T-helper 17 cell (primary cell): ENCODE results near the gene LRRC73. TPM values are rescaled to one million over a fixed set of nuclear protein-coding genes. Genes with fewer than 3 reads are reported as not detected.
A peak's percentile ranks its signal among the peaks of the same experiment; 100 is the strongest.
"Not testable (repeated sequence)": the region's sequence is repeated elsewhere in the genome, so short reads cannot be mapped to it uniquely, and the experiment has no call there.

Experiments
- ATAC-seq: fragments of 150-1000 bp; cut with Tn5 transposase; 2 replicates; pipeline ENCODE4 v1.10.0; 2021; ENCODE audit warnings: mild to moderate bottlenecking, moderate library complexity
- DNase-seq, 3 donors: peaks; one replicate each; pipeline versions ENCODE4 v3.0.0 to v3.0.0-alpha.2; 2020 to 2021
- H3K9me3 ChIP-seq: one replicate; pipeline ENCODE4 v1.7.0; 2013; ENCODE audit warnings: low read length, mild to moderate bottlenecking; ENCODE audit not compliant: control insufficient read depth, poor library complexity, severe bottlenecking
- H3K27ac Mint-ChIP-seq: one replicate; pipeline ENCODE4 v1.8.0; 2022; ENCODE audit warnings: mild to moderate bottlenecking, moderate library complexity, mixed read lengths
- H3K27me3 Mint-ChIP-seq: one replicate; pipeline ENCODE4 v1.8.0; 2022; ENCODE audit warnings: mixed read lengths
- H3K36me3 Mint-ChIP-seq: one replicate; pipeline ENCODE4 v1.8.0; 2022; ENCODE audit warnings: low read depth, mixed read lengths
- H3K4me1 Mint-ChIP-seq: one replicate; pipeline ENCODE4 v1.8.0; 2022; ENCODE audit warnings: mild to moderate bottlenecking, mixed read lengths
- H3K4me3 Mint-ChIP-seq: one replicate; pipeline ENCODE4 v1.8.0; 2022; ENCODE audit warnings: mild to moderate bottlenecking, moderate library complexity, mixed read lengths
- total RNA-seq, 4 donors: library from RNA in 2 of 4; stranded (reverse) in 2 of 4; gene quantifications; one replicate each; pipeline ENCODE4 v1.2.3 and lab custom pipeline; 2022 to 2026

Gene LRRC73
- total RNA-seq, 2 donors from 2014 or later: 0.37 TPM

DNA sequence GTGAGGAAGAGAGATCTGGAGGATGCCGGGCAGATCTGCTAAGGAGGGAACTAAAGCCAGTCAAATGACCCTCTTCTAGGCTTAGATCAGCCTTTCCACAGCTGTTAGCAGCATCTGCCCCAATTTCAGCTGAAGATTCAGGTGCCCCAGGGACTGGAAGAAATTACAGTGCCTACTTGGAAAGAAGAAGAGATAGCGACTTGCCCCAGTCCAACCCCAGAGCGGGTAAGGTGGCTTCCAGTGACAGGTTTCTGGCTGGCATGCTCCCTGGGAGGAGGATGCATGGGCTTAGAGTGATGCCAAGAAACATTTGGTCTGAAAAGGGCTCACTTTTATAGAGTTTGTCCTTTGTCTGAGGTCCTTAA, 32.2 kb downstream of the LRRC73 start:
- Mint-ChIP-seq H3K4me3 (peak overlapping the region; percentile 95), H3K36me3 (peaks cover 2% of the 10 kb centered on the region), H3K27ac (peak overlapping the region; percentile 99), H3K27me3 (no peaks in the 10 kb centered on the region), H3K4me1 (peaks cover 37% of the 10 kb centered on the region)
- no peaks in the 10 kb centered on the region for H3K9me3 ChIP-seq
- ATAC-seq (no peak), DNase-seq (no peak)

DNA sequence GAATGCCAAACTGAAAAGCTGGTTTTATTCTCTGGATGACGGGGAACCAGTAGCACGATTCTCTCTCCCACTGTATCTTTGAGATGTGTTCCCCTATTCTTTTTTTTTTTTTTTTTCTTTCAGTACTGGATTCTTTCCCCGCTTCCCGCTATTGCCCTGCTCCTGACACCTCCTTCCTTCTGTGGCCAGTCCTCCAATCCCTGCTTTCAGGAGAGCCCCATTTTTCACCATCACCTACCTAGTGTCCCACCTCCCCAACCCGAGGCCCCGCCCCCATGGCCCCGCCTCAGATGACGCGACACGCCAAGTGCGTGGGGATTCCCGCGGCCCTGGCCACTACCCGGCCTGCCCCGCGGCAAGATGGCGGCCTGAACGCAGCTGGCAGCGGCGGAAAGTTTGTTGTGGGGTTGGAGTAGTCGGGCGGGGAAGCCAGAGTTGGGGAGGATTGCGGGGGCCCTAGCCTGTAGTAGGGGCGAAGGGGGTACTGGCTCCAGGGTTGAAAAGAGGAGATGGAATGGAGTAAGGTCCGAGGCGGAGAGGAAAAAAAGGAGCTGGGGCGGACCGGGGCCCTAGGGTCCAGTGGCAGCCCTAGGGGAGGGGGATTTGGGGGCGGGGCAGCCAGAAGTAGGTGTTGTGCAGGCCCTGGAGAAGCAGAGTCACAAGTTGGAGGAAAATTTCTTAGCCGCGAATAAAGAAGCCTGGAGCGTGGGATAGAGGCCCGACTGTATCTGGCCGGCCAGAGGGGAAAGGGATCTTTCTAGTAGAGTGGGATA, 32.7 kb downstream of the LRRC73 start, which contains the start of gene TJAP1:
Gene TJAP1 (plus strand): TSS at position 336 of the 773 bp plus-strand sequence. CDS start 21,432 bp downstream, outside the sequence.
- H3K27ac Mint-ChIP-seq: peak within 1 kb of the TSS; percentile 99
- DNase-seq (peak; percentile 93 to 97 (median 95)), ATAC-seq (peak; percentile 100)
- no peaks in the 10 kb centered on the region for H3K27me3 Mint-ChIP-seq
- peaks cover 36% of the 10 kb centered on the region for H3K4me1 Mint-ChIP-seq
- H3K9me3 ChIP-seq: no peaks in the 10 kb centered on the region
- peaks cover 2% of the 10 kb centered on the region for H3K36me3 Mint-ChIP-seq
- peak within 1 kb of the TSS; percentile 95 for H3K4me3 Mint-ChIP-seq

DNA sequence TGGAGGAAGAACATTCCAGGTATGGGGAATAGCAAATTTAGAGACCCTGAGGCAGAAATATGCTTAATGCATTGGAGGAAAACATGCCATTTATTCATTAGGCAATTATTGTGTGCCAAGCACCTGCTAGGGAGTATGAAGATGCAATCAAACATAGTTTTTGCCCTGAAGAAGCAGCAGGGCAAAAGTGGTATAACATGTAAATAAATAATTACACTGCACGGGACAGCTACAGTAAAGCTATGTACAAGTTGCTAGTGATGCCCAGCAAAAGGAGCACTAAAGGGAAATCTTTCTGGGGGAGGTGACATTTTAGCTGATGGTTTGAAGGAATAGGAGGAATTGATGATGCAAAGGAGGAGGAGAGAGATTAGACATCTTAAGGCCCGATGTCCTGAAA, 33.4 kb downstream of the LRRC73 start:
- Mint-ChIP-seq H3K36me3 (peaks cover 2% of the 10 kb centered on the region), H3K27me3 (no peaks in the 10 kb centered on the region), H3K27ac (peak overlapping the region; percentile 99), H3K4me1 (peaks cover 29% of the 10 kb centered on the region), H3K4me3 (peak overlapping the region; percentile 95)
- H3K9me3 ChIP-seq: no peaks in the 10 kb centered on the region
- ATAC-seq (peak; percentile 10), DNase-seq (no peak)

DNA sequence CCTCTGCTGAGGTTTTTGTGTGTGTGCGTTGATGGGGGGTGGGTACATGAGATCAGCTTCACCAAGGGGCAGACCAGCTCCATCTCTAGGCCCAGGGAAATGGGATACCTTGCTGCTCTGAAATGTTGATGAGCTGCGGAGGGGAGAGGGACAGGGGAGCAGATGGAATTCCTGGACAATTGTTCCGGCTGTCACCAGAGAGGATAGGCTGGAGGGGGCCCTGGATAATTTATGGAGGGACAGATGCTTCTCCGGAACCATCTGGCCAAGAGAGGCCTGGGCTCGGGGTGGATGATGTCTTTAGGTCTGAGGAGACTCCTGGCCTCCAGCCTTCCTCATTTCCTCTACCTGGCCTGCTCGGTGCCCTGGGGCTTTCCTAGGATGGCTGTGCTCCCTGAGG, 34.6 kb downstream of the LRRC73 start:
- Mint-ChIP-seq H3K4me3 (no peak overlapping the region), H3K27ac (peak overlapping the region; percentile 99), H3K27me3 (no peaks in the 10 kb centered on the region), H3K36me3 (peaks cover 2% of the 10 kb centered on the region), H3K4me1 (peaks cover 24% of the 10 kb centered on the region)
- DNase-seq (no peak), ATAC-seq (no peak)
- H3K9me3 ChIP-seq: no peaks in the 10 kb centered on the region

DNA sequence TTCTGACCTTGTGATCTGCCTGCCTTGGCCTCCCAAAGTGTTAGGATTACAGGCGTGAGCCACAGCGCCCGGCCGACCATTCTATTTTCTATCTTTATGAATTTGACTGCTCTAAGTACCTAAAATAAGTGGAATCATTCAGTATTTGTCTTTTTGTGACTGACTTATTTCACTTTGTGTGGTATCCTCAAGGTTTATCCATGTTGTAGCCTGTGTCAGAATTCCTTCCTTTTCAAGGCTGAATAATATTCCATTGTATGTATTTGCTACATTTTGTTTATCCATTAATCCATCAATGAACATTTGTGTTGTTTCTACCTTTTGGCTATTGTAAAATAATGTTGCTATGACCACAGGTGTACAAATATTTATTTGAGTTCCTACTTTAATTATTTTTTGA, 37.6 kb downstream of the LRRC73 start:
- DNase-seq: no peak
- ATAC-seq: no peak
- Mint-ChIP-seq H3K27me3 (peaks cover 21% of the 10 kb centered on the region), H3K36me3 (peaks cover 5% of the 10 kb centered on the region), H3K27ac (no peak overlapping the region), H3K4me3 (no peak overlapping the region), H3K4me1 (peaks cover 14% of the 10 kb centered on the region)
- H3K9me3 ChIP-seq: no peaks in the 10 kb centered on the region

DNA sequence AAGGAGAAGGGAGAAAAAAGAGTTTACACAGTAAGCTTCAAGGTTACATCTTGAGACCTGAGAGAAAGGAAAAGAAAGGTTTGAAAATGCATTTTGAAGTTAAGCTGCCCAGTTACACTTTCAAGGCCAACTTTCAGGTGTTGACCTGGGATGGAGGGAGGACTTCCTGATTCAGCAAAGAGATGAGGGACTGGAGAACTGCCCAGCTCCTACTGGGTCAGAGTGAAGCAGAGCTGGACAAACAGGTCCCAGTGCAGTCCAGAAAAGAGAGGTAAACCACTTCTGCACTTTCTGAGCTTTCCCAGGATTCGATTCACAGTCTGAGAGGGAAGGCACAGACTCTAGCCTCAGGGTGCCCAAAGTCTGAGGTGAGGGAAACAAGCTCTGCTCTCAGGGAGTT, 38.7 kb downstream of the LRRC73 start:
- H3K27ac Mint-ChIP-seq: no peak overlapping the region
- peaks cover 2% of the 10 kb centered on the region for H3K4me1 Mint-ChIP-seq
- H3K9me3 ChIP-seq: no peaks in the 10 kb centered on the region

DNA sequence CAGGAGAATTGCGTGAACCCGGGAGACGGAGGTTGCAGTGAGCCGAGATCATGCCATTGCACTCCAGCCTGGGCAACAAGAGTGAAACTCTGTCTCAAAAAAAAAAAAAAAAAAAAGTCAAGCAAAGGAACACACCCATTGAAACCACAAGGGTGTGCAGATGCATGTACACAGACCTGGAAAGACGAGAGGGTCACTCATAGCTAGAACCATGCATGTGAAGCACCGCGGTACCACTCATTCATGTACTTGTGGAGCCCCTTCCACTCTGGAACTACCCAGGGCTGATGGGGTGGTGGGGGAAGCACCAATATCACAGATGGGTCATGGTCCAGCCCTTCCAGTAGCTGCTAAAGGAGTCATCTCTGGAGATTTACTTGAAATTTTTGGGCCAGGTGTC, 40.2 kb downstream of the LRRC73 start:
- ATAC-seq (no peak), DNase-seq (no peak)
- Mint-ChIP-seq H3K4me1 (peaks cover 2% of the 10 kb centered on the region), H3K4me3 (no peak overlapping the region), H3K27ac (no peak overlapping the region), H3K36me3 (peaks cover 4% of the 10 kb centered on the region), H3K27me3 (peaks cover 38% of the 10 kb centered on the region)
- no peaks in the 10 kb centered on the region for H3K9me3 ChIP-seq

More for the DNA sequence above, 38.7 kb downstream of the LRRC73 start:
- DNase-seq: no peak
- H3K27me3 Mint-ChIP-seq: peaks cover 29% of the 10 kb centered on the region
- H3K4me3 Mint-ChIP-seq: no peak overlapping the region
- no peak for ATAC-seq
- H3K36me3 Mint-ChIP-seq: peaks cover 4% of the 10 kb centered on the region

DNA sequence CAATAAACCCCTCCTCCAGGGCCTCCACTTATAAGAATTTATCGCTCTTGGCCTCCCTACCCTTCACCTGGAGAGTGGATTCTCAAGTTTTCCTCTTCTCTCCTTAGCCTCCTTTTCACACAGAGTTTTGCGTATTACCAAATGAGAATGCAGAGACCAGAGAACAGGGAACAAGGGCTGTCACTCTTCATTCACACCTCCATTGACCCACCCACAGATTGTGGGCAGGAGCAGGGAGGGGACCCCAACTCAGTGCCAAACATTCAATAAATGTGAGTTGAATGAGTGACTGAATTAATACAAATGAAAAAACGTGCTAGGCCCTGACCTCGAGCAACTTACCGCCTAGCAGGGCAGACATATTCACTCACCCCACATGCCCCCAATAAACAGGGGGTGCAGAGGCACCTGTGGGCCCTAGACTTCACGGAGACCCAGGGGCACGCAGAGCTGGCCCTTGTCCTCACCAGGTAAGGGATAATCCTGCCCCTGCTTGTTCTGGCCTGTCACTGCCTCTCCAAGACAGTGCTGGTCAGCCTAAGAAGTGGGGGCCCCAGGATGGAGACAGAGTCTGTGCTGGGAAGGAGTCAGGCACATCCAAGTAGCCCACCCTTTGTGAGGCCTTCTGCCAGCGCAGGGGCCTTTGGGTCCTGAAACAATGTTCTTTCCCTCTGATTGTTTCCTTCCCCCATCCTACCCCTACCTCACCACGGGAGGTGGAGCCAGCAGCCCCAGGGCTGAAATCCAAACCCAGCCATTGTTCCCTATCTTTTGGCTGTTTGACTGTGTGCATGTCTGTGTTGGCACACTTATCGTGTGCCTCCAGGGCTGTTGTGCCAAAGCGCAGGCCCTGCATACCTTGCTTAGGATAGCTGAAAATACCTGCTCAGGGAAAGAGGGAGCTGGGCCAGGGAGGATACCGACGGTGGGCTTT, 41.1 kb downstream of the LRRC73 start:
- no peaks in the 10 kb centered on the region for H3K9me3 ChIP-seq
- ATAC-seq (no peak), DNase-seq (no peak)
- Mint-ChIP-seq H3K27me3 (peaks cover 38% of the 10 kb centered on the region), H3K4me1 (peaks cover 2% of the 10 kb centered on the region), H3K27ac (no peak overlapping the region), H3K4me3 (no peak overlapping the region), H3K36me3 (peaks cover 4% of the 10 kb centered on the region)

DNA sequence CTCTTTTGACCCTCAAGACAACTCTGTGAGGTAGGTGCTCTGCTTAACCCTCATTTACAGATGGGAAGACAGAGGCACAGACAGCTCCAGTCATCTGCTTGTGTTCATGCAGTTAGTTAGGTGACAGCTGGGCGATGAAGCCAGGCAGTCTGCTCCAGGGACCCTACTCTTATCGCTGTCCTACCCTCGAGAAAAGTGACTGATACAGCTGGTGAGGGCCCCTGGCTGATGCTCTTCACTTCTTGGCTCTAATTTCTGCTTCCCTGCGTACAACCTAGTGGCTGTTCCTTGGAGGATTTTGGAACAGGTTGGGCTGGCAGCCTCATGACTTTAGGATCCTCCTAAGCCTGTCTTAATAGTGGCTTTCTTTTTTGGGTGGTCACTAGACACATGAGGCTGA, 41.9 kb downstream of the LRRC73 start:
- DNase-seq (no peak), ATAC-seq (no peak)
- Mint-ChIP-seq H3K27ac (no peak overlapping the region), H3K36me3 (peaks cover 4% of the 10 kb centered on the region), H3K27me3 (peaks cover 42% of the 10 kb centered on the region), H3K4me1 (peaks cover 2% of the 10 kb centered on the region), H3K4me3 (no peak overlapping the region)
- no peaks in the 10 kb centered on the region for H3K9me3 ChIP-seq

DNA sequence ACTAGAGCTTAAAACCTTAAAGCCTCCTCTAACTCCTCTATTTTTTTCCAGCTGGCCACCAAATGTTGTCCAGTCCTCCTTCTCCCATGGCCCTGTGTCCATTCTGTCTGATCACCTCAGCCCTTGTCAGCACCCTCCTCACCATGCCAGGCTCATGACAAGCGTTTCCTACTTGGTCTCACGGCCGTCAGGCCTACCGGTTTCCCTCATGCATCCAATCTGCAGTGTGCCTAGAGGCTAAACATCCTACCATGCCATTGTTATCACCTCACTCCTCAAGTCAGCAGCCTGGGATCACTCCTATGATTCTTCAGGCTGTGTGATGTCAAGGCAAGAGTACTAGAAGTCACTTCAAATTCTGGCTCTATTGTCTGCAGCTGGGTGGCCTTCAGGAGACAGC, 42.4 kb downstream of the LRRC73 start:
- Mint-ChIP-seq H3K4me3 (no peak overlapping the region), H3K27ac (no peak overlapping the region), H3K27me3 (peaks cover 47% of the 10 kb centered on the region), H3K36me3 (peaks cover 4% of the 10 kb centered on the region), H3K4me1 (peaks cover 4% of the 10 kb centered on the region)
- H3K9me3 ChIP-seq: no peaks in the 10 kb centered on the region
- no peak for DNase-seq
- ATAC-seq: no peak

DNA sequence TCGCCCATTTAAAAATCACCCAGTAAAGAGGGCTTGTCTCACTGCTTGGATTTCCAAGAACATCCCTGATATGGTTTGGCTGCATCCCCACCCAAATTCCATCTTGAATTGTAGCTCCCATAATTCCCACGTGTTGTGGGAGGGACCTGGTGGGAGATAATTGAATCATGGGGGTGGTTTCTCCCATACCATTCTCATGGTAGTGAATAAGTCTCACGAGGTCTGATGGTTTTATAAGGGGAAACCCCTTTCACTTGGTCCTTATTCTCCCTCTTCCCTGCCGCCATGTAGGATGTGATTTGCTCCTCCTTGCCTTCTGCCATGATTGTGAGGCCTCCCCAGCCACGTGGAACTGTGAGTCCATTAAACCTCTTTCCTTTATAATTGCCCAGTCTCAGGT, 42.9 kb downstream of the LRRC73 start:
- H3K4me1 Mint-ChIP-seq, H3K9me3 ChIP-seq, H3K36me3 Mint-ChIP-seq, H3K27ac Mint-ChIP-seq, ATAC-seq, DNase-seq, H3K4me3 Mint-ChIP-seq: not testable (repeated sequence)
- H3K27me3 Mint-ChIP-seq: peaks cover 52% of the 10 kb centered on the region

DNA sequence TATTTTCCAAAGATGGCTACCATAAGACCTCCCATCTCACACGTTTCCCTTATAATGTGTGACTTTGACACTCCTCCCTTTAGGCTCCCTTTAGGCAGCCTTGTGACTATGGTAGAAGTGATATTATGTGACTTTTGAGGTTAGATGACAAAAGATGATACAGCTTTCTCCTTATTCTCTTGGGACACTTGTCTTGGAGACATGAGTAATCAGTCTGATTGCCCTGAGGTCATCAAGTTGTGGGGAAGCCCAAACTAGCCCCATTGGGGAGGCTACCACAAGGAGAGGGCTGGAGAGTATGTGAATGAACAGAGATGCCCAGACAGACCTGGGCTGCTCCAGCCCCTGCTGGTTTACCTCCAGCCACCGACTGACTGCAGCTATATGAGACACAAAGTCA, 44.2 kb downstream of the LRRC73 start:
- Mint-ChIP-seq H3K4me1 (peaks cover 7% of the 10 kb centered on the region), H3K4me3 (no peak overlapping the region), H3K36me3 (peaks cover 9% of the 10 kb centered on the region), H3K27me3 (peaks cover 56% of the 10 kb centered on the region), H3K27ac (no peak overlapping the region)
- DNase-seq (no peak), ATAC-seq (no peak)
- no peaks in the 10 kb centered on the region for H3K9me3 ChIP-seq

DNA sequence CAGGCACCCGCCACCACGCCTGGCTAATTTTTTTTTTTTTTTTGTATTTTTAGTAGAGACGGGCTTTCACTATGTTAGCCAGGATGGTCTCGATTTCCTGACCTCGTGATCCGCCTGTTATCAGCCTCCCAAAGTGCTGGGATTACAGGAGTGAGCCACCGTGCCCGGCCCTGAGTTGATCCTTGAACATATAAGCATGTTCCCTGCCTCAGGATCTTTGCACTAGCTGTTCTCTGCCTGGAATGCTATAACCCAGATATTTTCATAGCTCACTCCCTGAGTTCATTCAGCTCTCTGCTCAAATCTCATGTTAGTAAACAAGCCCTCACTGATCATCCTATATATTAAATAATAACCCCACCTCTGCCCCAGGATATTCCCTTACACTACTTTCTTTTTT, 45.8 kb downstream of the LRRC73 start:
- Mint-ChIP-seq H3K27ac (no peak overlapping the region), H3K36me3 (peaks cover 9% of the 10 kb centered on the region), H3K4me3 (no peak overlapping the region), H3K27me3 (peaks cover 60% of the 10 kb centered on the region), H3K4me1 (peaks cover 7% of the 10 kb centered on the region)
- no peaks in the 10 kb centered on the region for H3K9me3 ChIP-seq
- ATAC-seq: no peak
- no peak for DNase-seq
